Heart right ventricle (tissue), 16 donors: ENCODE data around the gene ATG4A. TPM values are rescaled to one million over a fixed set of nuclear protein-coding genes. Genes with fewer than 3 reads are reported as not detected.

Experiments used
- ATAC-seq, 8 donors: fragments of 200-7000 bp; cut with Tn5 transposase; one replicate each; pipeline ENCODE4 v1.9.1; 2020; ENCODE audit warnings: mild to moderate bottlenecking in 8 of 8, moderate library complexity in 8 of 8, moderate number of reproducible peaks in 1 of 8
- DNase-seq, 2 donors: peaks; one replicate each; pipeline ENCODE4 v3.0.0-alpha.2; 2020
- H3K27ac ChIP-seq, 10 donors: fragments of 200-600 bp; sonication (generic) in 2 of 10; one replicate each; pipeline versions ENCODE4 v1.5.0 to v1.8.0; 2020 to 2022; ENCODE audit warnings: mild to moderate bottlenecking in 3 of 10
- H3K27me3 ChIP-seq, 7 donors: fragments of 200-600 bp; one replicate each; pipeline ENCODE4 v1.8.0; 2021 to 2022; ENCODE audit warnings: mild to moderate bottlenecking in 2 of 7
- H3K36me3 ChIP-seq, 9 donors: fragments of 200-600 bp; sonication (generic) in 1 of 9; one replicate each; pipeline versions ENCODE4 v1.5.0 to v1.8.0; 2020 to 2022; ENCODE audit warnings: mild to moderate bottlenecking in 2 of 9
- H3K4me1 ChIP-seq, 9 donors: fragments of 200-600 bp; sonication (generic) in 1 of 9; one replicate each; pipeline versions ENCODE4 v1.5.0 to v1.8.0; 2020 to 2022; ENCODE audit warnings: mild to moderate bottlenecking in 4 of 9
- H3K4me3 ChIP-seq, 10 donors: fragments of 200-600 bp; sonication (generic) in 2 of 10; one replicate each; pipeline versions ENCODE4 v1.5.0 to v1.8.0; 2020 to 2022; ENCODE audit warnings: mild to moderate bottlenecking in 7 of 10, moderate library complexity in 2 of 10
- H3K9me3 ChIP-seq, 11 donors: fragments of 200-600 bp in 10 of 11; sonication (generic) in 2 of 11; one replicate each; pipeline versions ENCODE4 v1.5.0 to v1.8.0; 2013 to 2022; ENCODE audit warnings: mild to moderate bottlenecking in 2 of 11, control low read depth in 1 of 11, moderate library complexity in 1 of 11
- CTCF ChIP-seq, 9 donors: fragments of 200-600 bp; sonication (generic) in 2 of 9; IDR thresholded peaks; one replicate each; pipeline versions ENCODE4 v1.5.0 to v1.8.0; 2021 to 2022; ENCODE audit warnings: antibody characterized with exemption in 9 of 9, mild to moderate bottlenecking in 5 of 9, moderate library complexity in 1 of 9
- whole genome bisulfite sequencing, 2 donors: extraction: QIAGEN DNeasy Blood & Tissue Kit; methylation state at CpG; one replicate each; pipeline ENCODE4 v1.1.7; 2013; ENCODE audit warnings: inconsistent platforms in 1 of 2; 5-methylcytosine and 5-hydroxymethylcytosine counted together
- intact Hi-C, 10 donors: fragments of 100-400 bp; cut with DNase I; formaldehyde crosslinking; loops; one replicate each; pipeline versions ENCODE4 v1.11.1 to v1.14.2; 2022
- polyA plus RNA-seq, 2 donors: library from polyadenylated mRNA; stranded (reverse); fragments of 200-250 nt; gene quantifications; one replicate each; pipeline ENCODE4 v1.2.3, GENCODE V29; 2013
- total RNA-seq, 10 donors: library from RNA; stranded (reverse); fragmentation: NEBNext Ultra II Directional in 3 of 10; extraction: Animal tissue kit (Norgen Biotek cat#: 25700) in 3 of 10; gene quantifications; one replicate each; pipeline versions ENCODE4 v1.2.1 to v1.2.4, GENCODE V29; 2021 to 2023
- donor health status: Arrhythmogenic right ventricular cardiomyopathy.
- donor health status: ischemic (EF 13 %, LVEDD 7.1; RV severe dilation, severe dysfunction).
- donor health status: healthy with polysubstance abuse.
- donor health status: DM: no; HTN: yes; CAD: no.
- donor health status: DM: no; HTN: no; CAD: no.
- donor health status: ischemic (EF 25% LVEDD 6.9; RV normal size, moderate dysfunction).
- donor health status: ischemic (EF 25% LVEDD 5.7; RV mildly dilated, moderate dysfunction).
- donor health status: healthy.
- donor health status: DM: yes; HTN: yes; CAD: no.
- donor health status: Ischemic cardiomyopathy.
- donor health status: ischemic (EF 35%, LVEDD 5.7; RV mildly dilated, moderate dysfunction).
- donor health status: nonischemic (EF 11% LVEDD 7.7; RV severe dilation, severe dysfunction).
- donor health status: DM: yes; HTN: yes; CAD: no.
- donor health status: PGD.
- donor health status: ischemic (EF 29% LVEDD 5.4; RV normal size, mild dysfunction).
- donor health status: nonischemic (EF 23%, LVEDD 6.1; RV moderate dilation, normal function).

Gene ATG4A
- total and polyA plus RNA-seq, 12 donors: 13.1 to 20.5 (median 17.1) TPM

- Histone ChIP-seq H3K36me3 (no peaks in the 10 kb centered on the region), H3K27me3 (peaks cover 0 to 31% (median 0%) of the 10 kb centered on the region in 7 donors), H3K4me1 (no peaks in the 10 kb centered on the region), H3K27ac (no peak overlapping the region), H3K4me3 (no peak overlapping the region), H3K9me3 (no peaks in the 10 kb centered on the region)
- TF ChIP-seq CTCF (IDR thresholded peaks at IDR 0.05): no peak
- DNase-seq (no peak), ATAC-seq (no peak)
- intact Hi-C loops: no loop called here
- WGBS, 2 donors: 93 to 100% methylated on average over 3 of the region's 3 CpGs
Observed at GRCh38 chrX:108169768-108170167, 78.2 kb downstream of the ATG4A start.

GRCh38 chrX:108171671-108172070, 80.1 kb downstream of the ATG4A start:
- 88 to 96% methylated on average over 4 of the region's 4 CpGs for WGBS, 2 donors
- ATAC-seq: no peak
- Histone ChIP-seq H3K4me3 (no peak overlapping the region), H3K27ac (no peak overlapping the region), H3K27me3 (peaks cover 0 to 37% (median 0%) of the 10 kb centered on the region in 7 donors), H3K9me3 (no peaks in the 10 kb centered on the region), H3K36me3 (no peaks in the 10 kb centered on the region), H3K4me1 (no peaks in the 10 kb centered on the region)
- no peak for TF ChIP-seq CTCF (IDR thresholded peaks at IDR 0.05)
- intact Hi-C loops: no loop called here
- DNase-seq: no peak

GRCh38 chrX:108173874-108174273, 82.3 kb downstream of the ATG4A start:
- Histone ChIP-seq H3K4me3 (no peak overlapping the region), H3K4me1 (no peaks in the 10 kb centered on the region), H3K27ac (no peak overlapping the region), H3K36me3 (no peaks in the 10 kb centered on the region), H3K9me3 (no peaks in the 10 kb centered on the region), H3K27me3 (peaks cover 0 to 30% (median 0%) of the 10 kb centered on the region in 7 donors)
- ATAC-seq (no peak), DNase-seq (no peak)
- intact Hi-C loops: no loop called here
- TF ChIP-seq CTCF (IDR thresholded peaks at IDR 0.05): no peak
- 54 to 58% methylated on average over 3 of the region's 3 CpGs for whole genome bisulfite sequencing, 2 donors

GRCh38 chrX:108177351-108178142, 86.0 kb downstream of the ATG4A start:
- intact Hi-C loops: no loop called here
- Histone ChIP-seq H3K27me3 (peaks cover 0 to 37% (median 0%) of the 10 kb centered on the region in 7 donors), H3K9me3 (no peaks in the 10 kb centered on the region), H3K4me1 (no peaks in the 10 kb centered on the region), H3K27ac (no peak overlapping the region), H3K36me3 (no peaks in the 10 kb centered on the region), H3K4me3 (no peak overlapping the region)
- ATAC-seq (no peak), DNase-seq (no peak)
- 84 to 91% methylated on average over 8 of the region's 8 CpGs for WGBS, 2 donors
- TF ChIP-seq CTCF (IDR thresholded peaks at IDR 0.05): no peak
